Right ventricle myocardium inferior (tissue), 1 donor: Measurements from ENCODE around the gene CYP17A1. TPM values are rescaled to one million over a fixed set of nuclear protein-coding genes. Genes with fewer than 3 reads are reported as not detected.
"Not testable (repeated sequence)": the region's sequence is repeated elsewhere in the genome, so short reads cannot be mapped to it uniquely, and the experiment has no call there.

Source experiments
- ATAC-seq: fragments of 200-7000 bp; cut with Tn5 transposase; one replicate; pipeline ENCODE4 v1.9.1; 2020; ENCODE audit warnings: mild to moderate bottlenecking, moderate library complexity
- DNase-seq: peaks from one replicate; pipeline ENCODE4 v3.0.0; 2021; ENCODE audit errors: missing footprints
- intact Hi-C: fragments of 100-400 bp; cut with DNase I; formaldehyde crosslinking; loops from one replicate; pipeline ENCODE4 v1.11.0; 2022
- total RNA-seq: library from RNA; stranded (reverse); fragmentation: NEBNext Ultra II Directional; extraction: Animal tissue kit (Norgen Biotek cat#: 25700); gene quantifications from one replicate; pipeline ENCODE4 v1.2.1, GENCODE V29; 2021
- donor health status: DM: no; HTN: yes; CAD: no; lungs with severe emphysema.

The CYP17A1 gene
- total RNA-seq, 1 donor from 2014 or later, result not detected

DNA sequence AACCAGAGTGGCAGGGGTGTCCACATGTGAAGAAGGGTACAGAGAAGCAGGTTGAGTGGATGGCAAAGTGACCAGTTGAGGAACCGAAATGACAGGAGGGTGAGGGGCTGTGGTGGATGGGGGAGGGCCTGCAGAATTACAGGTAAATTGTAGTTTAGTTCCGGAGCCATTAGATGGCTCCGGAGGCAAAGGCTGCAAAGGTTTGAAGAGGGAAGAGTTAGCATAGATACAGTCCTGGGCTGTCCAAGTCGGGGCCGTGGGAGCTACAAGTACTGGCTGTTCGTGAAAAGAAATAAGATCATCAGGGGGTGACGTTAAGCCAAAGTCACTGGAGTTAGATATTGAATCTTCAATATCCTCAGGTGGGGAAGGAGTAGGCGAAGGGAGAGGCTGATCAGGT lies 5.9 kb upstream of the CYP17A1 start:
- ATAC-seq, intact Hi-C loops: not testable (repeated sequence)

DNA sequence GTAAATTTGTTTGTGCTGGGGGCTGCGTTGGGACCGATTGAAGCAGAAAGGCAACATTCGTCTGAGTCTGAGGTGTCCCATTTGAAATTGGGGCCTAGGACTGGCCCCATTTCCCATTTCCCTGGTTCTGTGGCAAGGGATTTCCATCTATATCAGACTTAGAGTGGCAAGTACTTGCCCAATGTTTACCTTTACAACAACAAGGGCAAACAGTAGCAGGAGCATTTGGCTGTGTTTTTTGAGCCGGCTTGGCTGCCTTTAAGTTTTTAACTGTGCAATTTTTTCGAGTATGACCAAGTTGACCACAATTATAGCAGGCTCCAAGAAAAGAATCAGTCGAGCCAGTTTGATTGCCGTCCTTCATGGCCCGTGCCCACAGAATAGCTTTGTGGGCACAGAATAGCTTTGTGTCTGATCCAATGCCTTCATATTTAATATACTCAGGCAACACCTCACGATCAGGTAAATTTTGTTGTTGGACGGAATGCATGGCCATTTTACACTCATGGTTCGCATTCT lies 4.7 kb upstream of the CYP17A1 start:
- DNase-seq (no peak), ATAC-seq (no peak)
- intact Hi-C loops, result no loop called here

More for the DNA sequence above, 5.9 kb upstream of the CYP17A1 start:
- DNase-seq, result not testable (repeated sequence)

DNA sequence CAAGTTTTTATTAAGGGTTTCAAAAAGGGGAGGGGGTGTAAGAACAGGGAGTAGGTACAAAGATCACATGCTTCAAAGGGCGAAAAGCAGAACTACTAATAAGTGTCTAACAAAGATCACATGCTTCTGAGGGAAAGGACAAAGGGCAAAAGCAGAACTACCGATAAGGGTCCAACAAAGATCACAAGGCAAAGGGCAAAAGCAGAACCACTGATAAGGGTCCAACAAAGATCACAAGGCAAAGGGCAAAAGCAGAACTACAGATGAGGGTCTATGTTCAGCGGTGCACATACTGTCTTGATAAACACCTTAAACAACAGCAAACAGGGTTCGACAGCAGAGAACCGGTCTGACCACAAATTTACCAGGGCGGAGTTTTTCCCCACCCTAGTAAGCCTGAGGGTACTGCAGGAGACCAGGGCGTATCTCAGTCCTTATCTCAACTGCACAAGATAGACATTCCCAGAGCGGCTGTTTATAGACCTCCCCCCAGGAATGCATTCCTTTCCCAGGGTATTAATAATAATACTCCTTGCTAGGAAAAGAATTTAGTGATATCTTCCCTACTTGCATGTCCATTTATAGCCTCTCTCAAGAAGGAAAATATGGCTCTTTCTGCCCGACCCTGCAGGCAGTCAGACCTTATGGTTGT lies 1.2 kb upstream of the CYP17A1 start:
- intact Hi-C loops, result loop anchor here (5.0 kb wide), 1 partner anchor 404 kb away; no protein-coding TSS in a partner anchor
- not testable (repeated sequence) for ATAC-seq, DNase-seq

DNA sequence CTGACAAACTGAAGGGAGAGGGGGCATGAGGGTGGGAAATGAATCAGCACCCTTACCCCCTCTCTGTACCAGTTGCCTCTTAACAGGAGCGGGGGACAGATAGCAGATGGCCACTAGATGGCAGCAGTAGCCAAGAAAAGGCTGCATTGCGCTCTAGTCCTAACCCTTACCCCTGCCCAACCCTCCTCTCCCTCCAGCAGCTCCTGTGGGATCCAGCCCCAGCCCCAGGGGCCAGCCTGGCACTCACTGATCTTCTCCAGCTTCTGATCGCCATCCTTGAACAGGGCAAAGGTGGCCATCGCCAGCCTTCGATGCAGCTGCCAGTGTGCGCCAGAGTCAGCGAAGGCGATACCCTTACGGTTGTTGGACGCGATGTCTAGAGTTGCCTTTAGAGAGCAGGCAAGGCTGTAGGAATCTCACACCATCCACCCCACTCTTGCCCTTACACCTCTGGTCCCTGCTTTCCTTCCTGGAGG lies 2.2 kb downstream of the CYP17A1 start:
- peak; percentile 95 for ATAC-seq
- peak; percentile 73 for DNase-seq
- intact Hi-C loops, result loop anchor here (1.0 to 5.0 kb wide), 4 partner anchors 66 to 407 kb away; no protein-coding TSS in a partner anchor

DNA sequence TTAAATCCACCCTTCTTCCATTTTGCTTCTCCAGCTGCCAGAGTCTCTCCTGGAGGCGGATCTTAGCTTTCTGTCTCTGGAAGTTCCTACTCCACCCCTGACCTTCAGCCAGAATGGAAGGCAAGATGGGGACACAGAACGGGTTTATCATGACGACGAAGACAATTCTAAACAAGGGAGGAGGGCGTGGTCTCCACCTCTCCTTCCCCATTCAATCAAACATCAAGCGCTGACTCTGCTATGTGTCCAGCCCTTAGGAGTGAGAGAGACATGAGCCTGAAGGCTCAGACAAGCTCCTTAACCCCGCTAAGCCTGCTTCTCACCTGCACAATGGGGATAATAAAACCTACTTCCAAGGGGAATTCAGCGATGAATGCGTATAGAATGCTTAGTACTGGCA lies 3.1 kb downstream of the CYP17A1 start:
- intact Hi-C loops, result loop anchor here (2.0 kb wide), 2 partner anchors 67 to 105 kb away; no protein-coding TSS in a partner anchor
- DNase-seq (no peak), ATAC-seq (no peak)

DNA sequence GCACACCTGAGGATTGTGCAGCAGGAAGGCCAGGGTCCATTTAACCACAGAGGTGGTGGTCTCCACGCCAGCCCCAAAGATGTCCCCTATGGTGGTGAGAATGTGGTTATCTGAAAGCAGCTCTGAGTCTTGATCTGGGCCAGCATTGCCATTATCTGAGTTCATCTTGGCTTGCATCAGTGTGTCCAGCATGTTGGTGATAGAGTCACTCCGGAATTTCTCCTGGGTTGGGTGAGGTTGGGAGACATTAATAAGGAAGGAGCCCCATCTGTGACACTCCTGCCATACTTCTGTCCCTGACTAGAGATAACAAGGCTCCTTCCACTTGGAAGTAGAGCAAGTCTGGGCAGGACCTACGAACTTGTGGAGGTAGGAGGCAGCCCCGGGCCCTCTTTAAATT lies 4.2 kb downstream of the CYP17A1 start:
- ATAC-seq (no peak), DNase-seq (no peak)
- intact Hi-C loops, result no loop called here

DNA sequence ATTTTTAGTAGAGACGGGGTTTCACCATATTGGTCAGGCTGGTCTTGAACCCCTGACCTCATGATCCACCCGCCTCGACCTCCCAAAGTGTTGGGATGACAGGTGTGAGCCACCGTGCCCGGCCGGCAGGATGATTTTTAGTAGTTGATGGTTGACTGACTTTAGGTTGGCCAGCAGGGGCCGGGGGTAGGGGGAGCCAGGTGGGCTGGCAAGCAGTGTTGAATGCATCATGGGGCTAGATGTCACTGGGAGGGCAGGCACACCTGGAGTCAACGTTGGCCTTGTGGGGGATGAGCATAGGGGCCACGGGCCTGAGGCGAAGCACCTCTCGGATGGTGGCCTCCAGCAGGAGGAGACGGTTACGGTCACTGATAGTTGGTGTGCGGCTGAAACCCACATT lies 5.0 kb downstream of the CYP17A1 start:
- DNase-seq (no peak), ATAC-seq (no peak)
- intact Hi-C loops, result no loop called here

DNA sequence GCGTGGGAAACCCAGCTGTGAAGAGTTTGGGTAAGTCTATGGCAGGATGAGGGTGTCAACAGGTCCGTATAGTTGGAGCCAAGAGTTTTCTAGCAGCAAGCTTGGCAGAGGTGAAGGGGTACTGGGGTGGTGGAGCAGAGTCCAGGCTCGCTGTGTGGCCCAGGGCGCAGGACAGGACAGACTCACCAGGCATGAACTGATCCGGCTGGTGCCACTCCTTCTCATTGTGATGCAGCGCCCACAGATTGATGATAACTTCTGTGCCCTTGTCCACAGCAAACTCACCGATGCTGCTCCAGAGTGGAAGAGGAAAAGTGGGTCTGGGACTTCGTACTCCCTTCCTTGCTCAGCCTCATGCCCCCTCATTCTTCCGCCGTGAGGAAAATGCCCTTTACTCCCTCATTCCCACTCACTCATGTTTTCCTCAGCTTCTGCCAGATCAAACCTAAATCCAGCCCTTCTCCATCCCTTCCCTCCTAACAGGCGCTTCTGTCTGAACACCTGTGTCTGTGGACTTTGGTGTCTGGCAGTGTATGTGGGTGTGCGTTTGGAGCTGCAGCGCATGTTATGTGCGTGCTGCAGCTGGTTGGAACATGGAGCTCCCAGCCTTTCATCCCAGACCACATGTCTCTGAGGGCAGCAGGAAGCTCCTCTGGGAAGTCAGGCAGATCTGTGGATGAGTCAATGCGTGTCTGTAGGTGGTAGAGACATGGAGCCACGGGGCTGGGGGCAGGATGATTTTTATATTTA lies 5.7 kb downstream of the CYP17A1 start:
- ATAC-seq, result no peak
- no peak for DNase-seq
- intact Hi-C loops, result no loop called here

DNA sequence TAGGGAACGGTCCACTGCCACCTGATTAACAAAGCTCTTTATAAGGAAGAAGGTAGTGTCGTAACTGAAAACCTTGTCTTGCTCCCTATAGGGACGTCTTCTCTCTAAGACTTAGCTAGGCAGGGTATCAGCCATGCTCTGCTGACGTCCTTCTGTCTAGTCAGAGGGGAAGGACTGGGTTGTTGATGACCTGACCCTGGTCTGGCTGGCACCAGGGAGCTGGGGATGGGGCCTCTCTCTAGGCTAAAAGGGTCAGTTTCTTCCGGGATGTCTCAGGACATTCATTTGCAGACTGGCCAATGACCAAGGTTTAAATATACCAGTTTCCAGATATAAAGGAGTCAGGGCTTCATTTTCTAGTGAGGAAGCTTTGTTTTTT lies 9.6 kb downstream of the CYP17A1 start:
- no peak for DNase-seq
- no peak for ATAC-seq
- intact Hi-C loops, result no loop called here

DNA sequence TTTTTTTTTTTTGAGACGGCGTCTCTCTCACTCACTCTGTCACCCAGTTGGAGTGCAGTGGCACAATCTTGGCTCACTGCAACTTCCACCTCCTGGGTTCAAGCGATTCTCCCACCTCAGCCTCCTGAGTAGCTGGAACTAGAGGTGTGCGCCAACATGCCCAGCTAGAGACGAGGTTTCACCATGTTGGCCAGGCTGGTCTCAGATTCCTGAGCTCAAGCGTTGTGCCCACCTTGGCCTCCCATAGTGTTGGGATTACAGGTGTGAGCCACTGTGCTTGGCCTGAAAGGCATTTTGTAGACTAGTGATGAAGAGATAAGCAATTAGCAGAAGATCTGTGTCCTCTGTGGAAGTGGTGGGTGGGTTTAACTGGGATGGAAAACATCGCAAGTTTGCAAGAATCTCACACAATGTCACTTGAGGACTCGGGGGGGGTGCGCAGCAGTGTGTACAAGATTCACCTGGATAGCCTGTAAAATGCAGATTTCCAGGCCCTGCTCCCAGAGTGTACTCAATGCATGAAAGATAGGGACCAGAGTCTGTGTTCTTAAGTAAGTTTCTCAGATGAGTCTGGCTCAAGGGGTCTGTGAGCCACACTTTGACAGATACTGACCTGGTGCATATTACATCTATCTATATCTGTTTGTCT lies 10.9 kb downstream of the CYP17A1 start:
- intact Hi-C loops, result no loop called here
- ATAC-seq (no peak), DNase-seq (no peak)

DNA sequence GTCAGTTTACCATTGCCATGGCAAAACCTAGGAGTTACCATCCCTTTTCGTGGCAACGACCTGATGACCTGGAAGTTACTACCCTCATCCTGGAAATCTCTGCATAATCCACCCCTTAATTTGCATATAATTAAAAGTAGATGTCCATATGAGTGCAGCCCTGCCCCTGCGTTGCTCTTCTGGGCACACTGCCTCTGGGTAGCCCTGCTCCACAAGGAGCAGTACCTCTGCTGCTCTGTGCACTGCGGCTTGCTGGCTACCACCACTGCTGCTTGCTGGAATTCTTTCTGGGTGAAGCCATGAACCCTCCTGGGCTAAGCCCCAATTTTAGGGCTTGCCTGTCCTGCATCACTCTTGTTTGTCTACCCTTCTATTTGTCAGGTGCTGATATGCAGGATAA lies 12.5 kb downstream of the CYP17A1 start:
- ATAC-seq (no peak), DNase-seq (no peak)
- intact Hi-C loops, result no loop called here

DNA sequence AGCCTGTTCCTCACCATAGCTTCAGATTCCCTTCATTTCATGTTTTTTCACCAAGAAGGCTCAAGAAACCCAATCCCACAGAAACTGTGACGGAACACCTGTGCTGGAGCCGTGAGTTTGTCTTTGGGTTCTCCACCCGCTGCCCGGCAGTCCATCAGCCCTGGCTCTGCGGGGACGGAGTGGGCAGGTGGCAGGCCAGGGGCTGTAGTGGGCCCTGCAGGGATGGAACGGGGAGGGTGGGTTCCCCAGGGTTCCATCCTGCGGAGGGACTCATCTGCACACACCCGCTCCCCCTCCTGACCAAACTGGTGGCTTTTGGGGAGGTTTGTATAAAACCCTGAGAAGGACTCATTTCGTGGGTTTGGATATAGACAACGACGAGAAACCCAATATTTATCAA lies 15.0 kb downstream of the CYP17A1 start:
- DNase-seq, result no peak
- intact Hi-C loops, result no loop called here
- ATAC-seq, result no peak

DNA sequence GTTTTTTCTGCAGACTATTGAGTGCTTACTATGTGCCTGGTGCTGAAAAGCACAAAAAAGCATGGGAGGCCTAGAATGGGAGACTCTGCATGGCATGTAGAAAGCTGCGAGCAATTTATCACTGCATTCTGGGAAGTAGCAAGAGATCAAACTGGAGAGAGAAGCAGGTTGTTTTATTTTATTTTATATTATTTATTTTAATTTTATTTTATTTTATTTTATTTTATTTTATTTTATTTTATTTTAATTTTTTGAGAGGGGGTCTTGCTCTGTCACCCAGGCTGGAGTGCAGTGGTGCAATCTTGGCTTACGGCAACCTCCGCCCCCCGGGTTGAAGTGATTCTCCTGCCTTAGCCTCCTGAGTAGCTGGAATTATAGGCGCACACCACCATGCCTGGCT lies 17.2 kb downstream of the CYP17A1 start:
- DNase-seq, ATAC-seq, intact Hi-C loops: not testable (repeated sequence)

DNA sequence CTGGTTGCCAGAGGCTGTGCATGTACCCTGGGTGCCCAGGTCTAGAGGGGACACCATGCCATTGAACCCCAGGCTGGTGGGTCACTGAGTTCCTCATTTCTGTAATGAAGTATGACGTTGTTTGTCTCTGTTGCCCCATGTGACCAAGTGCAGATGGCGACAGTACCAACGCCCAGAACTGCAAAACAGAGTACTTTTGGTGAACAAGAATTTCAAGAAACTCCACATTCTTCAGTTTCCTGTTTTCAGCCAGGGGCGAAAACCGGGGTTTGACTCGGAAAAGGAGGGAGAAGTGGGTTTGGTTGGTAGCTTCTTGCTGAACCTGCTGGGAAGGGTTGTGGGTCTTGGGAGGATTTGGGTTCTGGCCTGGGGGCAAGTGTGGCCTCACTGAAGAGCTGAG lies 18.2 kb downstream of the CYP17A1 start:
- intact Hi-C loops, result loop anchor here (5.0 kb wide), 2 partner anchors 42 to 77 kb away; partner anchors contain the start of gene WBP1L
- ATAC-seq (peak; percentile 26), DNase-seq (no peak)

DNA sequence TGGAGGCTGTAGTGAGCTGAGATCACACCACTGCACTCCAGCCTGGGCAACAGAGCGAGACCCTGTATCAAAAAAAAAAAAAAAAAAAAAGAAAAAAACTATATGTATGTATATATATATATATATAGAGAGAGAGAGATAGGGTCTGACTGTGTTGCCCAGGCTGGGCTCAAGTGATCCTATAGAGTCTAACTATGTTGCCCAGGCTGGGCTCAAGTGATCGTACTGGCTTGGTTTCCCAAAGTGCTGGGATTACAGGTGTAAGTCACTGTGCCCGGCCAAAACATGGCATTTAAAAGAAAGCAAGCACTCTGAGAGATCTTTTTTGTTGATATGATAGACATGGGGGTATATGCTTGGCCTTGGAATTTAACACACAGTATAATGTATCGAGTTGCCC lies 20.0 kb downstream of the CYP17A1 start:
- no peak for ATAC-seq
- DNase-seq, result no peak
- intact Hi-C loops, result loop anchor here (5.0 kb wide), 2 partner anchors 40 to 75 kb away; partner anchors contain the start of gene WBP1L

DNA sequence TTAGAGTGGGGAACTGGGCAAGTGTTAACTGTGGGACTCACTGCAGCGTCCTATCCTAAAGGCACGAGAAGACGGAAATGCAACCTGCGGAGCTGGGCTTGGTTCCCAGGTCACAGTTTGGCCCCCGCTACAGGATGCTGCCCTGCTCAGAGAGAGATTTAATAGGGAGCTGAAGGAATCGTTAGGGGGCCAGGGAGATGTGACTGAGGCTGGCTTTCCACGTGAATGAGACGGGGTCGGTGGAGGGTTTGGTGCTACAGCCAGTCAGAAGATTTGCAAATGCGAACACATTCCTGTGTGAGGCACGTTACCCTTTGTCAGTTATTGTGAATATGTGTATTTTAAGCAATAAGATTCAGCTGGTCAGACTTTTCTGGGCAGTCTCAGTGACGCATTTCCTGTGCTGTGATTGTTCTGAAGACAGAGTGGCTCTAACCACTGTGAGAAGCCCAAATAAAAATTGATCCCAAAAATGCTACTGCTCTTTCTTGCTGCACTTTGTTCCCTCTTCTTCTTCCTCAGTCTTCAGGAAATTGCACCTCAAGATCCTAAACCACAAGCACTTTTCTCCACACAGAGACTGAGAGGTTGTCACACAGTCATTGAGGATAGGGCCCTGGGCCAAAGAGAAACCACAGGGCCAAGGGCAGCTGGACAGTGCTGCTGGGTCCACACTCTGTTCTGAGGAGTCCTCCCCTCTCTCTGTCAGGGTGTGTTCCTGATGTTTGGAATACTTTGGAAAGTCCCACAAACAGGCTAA lies 21.2 kb downstream of the CYP17A1 start:
- intact Hi-C loops, result loop anchor here (5.0 kb wide), 2 partner anchors 39 to 74 kb away; partner anchors contain the start of gene WBP1L
- peak; percentile 65 for ATAC-seq
- peak; percentile 81 for DNase-seq

DNA sequence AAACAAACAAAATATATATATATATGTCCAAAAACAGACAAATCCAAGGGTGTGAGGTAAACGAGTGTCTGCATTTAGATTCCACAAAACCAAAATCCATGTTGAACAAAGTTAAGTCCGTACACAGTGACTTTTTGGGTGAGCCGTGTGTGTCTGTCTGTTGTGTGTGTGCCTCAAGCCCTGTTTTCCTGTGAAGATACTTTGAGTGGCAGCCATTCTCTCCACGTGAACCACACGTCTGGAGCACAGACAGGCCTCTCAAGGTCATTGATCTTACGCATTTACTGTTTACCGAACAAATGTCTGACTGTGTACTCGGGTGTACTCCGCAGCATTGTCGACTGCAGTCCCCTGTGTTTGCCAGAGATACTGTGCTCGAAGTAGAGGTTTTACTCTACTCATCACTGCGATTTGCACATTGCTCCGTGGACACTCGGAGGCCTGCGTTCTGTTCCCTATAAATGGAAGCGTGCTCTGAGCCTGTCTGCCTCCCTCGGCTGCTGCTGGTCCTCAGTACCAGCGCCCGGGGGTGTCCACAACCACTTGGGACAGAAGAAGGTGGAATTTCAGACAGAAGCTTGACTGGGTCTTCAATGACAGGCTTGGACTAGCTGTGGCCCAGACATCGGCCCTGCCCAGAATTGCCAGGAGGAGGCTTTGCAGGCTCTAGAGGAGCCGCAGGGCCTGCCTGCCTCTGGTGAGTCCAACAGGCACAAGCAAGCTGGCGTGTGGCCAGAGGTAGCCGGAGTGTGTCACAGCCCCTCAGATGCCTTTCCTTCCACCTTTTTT lies 22.1 kb downstream of the CYP17A1 start:
- intact Hi-C loops, result loop anchor here (5.0 kb wide), 3 partner anchors 38 to 73 kb away; partner anchors contain the start of gene WBP1L
- DNase-seq, result peak; percentile 90
- peak; percentile 33 for ATAC-seq
